Anterior cingulate cortex (tissue), 58 donors: ENCODE results near the gene PFKP.
A peak's percentile ranks its signal among the peaks of the same experiment; 100 is the strongest.
"Not testable (repeated sequence)": the region's sequence is repeated elsewhere in the genome, so short reads cannot be mapped to it uniquely, and the experiment has no call there.

Source experiments
- DNase-seq, 58 donors: peaks; one replicate each; lab custom pipeline; 2025; lab: John Stamatoyannopoulos, UW

The PFKP gene

GRCh38 chr10:3147117-3147820, 79.9 kb downstream of the PFKP start:
- no peak for DNase-seq

GRCh38 chr10:3148041-3148440, 80.7 kb downstream of the PFKP start:
- no peak for DNase-seq

- DNase-seq, result no peak
These were observed 81.6 kb downstream of the PFKP start for GRCh38 chr10:3148994-3149393.

- no peak for DNase-seq
These were observed 82.6 kb downstream of the PFKP start for GRCh38 chr10:3149918-3150317.

GRCh38 chr10:3150366-3150765, 83.0 kb downstream of the PFKP start:
- DNase-seq, result no peak

GRCh38 chr10:3150961-3151360, 83.6 kb downstream of the PFKP start:
- DNase-seq, result no peak

- no peak for DNase-seq
These were observed 84.7 kb downstream of the PFKP start for GRCh38 chr10:3151889-3152565.

GRCh38 chr10:3152566-3152935, 85.2 kb downstream of the PFKP start:
- DNase-seq, result no peak

GRCh38 chr10:3154666-3155065, 87.3 kb downstream of the PFKP start:
- DNase-seq, result no peak

GRCh38 chr10:3159152-3159551, 91.8 kb downstream of the PFKP start:
- DNase-seq, result peak in 25 of 58 donors; percentile 9 to 52 (median 30)

- no peak for DNase-seq
These were observed 95.2 kb downstream of the PFKP start for GRCh38 chr10:3162533-3162932.

GRCh38 chr10:3163879-3164278, 96.5 kb downstream of the PFKP start:
- DNase-seq, result no peak

- no peak for DNase-seq
These were observed 97.8 kb downstream of the PFKP start for GRCh38 chr10:3165196-3165595.

- no peak for DNase-seq
These were observed 99.3 kb downstream of the PFKP start for GRCh38 chr10:3166496-3167290.

GRCh38 chr10:3167611-3168330, 100.4 kb downstream of the PFKP start:
- no peak for DNase-seq

- DNase-seq, result peak in 12 of 58 donors; percentile 10 to 49 (median 23)
These were observed 101.9 kb downstream of the PFKP start for GRCh38 chr10:3169271-3169670.

- peak in 1 of 58 donors; percentile 12 for DNase-seq
These were observed 102.3 kb downstream of the PFKP start for GRCh38 chr10:3169673-3170072.

GRCh38 chr10:3171488-3171887, 104.1 kb downstream of the PFKP start:
- not testable (repeated sequence) for DNase-seq

- DNase-seq, result peak in 3 of 58 donors; percentile 22 to 47 (median 47)
These were observed 104.7 kb downstream of the PFKP start for GRCh38 chr10:3172081-3172445.

- peak; percentile 85 to 100 (median 98) for DNase-seq
These were observed 105.3 kb downstream of the PFKP start, which contains the start of gene PITRM1 for GRCh38 chr10:3172446-3173170. PITRM1 (minus strand) TSS chr10:3172782; CDS start chr10:3172772, 10 bp downstream.
